ENCODE results near the gene ADAMTS13. TPM values are rescaled to one million over a fixed set of nuclear protein-coding genes. Genes with fewer than 3 reads are reported as not detected.

Gene ADAMTS13
- polyA plus RNA-seq, 2 donors = 1.2 to 4.3 TPM

DNA sequence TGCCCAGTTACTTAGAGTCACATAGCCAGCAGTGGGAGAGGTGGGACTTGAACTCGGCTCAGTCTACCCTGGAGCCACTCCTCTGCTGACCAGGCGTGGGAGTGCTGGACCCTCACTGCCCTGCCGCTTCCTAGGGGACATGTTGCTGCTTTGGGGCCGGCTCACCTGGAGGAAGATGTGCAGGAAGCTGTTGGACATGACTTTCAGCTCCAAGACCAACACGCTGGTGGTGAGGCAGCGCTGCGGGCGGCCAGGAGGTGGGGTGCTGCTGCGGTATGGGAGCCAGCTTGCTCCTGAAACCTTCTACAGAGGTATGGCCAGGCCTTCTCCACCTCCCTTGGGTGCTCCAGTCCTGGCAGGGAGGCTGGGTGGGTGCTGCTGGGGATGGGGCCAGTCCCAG lies 34.2 kb downstream of the ADAMTS13 start:
- H3K27me3 ChIP-seq (ENCODE audit: control insufficient read depth in 1 of 2, insufficient read depth in 2 of 2, low read length in 2 of 2) = no peaks in the 10 kb centered on the region
- 92 to 96% methylated on average over 9 of the region's 9 CpGs for WGBS, 2 donors
- no peak overlapping the region for H3K27ac ChIP-seq (ENCODE audit: low read depth in 2 of 2, low read length in 1 of 2)
- H3K4me3 ChIP-seq (ENCODE audit: low read depth in 1 of 2, low read length in 2 of 2) = no peak overlapping the region
- no peaks in the 10 kb centered on the region for H3K9me3 ChIP-seq (ENCODE audit: control insufficient read depth in 2 of 2, insufficient read depth in 1 of 2, low read depth in 1 of 2, low read length in 1 of 2)
- H3K36me3 ChIP-seq (ENCODE audit: control insufficient read depth in 2 of 2, insufficient read depth in 2 of 2, low read length in 1 of 2) = no peaks in the 10 kb centered on the region
- H3K4me1 ChIP-seq (ENCODE audit: control insufficient read depth in 2 of 2, insufficient read depth in 2 of 2, low read length in 1 of 2) = peaks cover 0 to 7% of the 10 kb centered on the region in 2 donors

DNA sequence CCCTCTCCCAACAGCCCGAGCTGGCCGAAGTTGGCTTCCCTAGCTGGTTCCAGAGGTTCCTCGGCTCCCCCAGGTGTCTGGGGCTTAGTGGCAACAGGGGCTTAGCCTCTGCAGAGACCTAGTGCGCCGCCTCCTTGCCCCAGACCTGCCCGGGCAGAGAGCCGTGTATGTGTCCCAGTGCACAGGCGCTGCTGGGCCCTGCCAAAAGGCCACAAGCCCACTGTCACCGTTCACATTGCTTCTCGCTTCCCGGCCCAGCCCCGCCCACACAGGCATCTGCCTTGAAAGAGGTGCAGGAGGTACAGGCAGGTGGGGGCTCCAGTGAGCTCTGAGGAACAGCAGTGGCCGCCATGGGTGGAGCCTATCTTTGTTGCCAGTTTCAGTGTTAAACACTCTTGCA lies 35.1 kb downstream of the ADAMTS13 start:
- Histone ChIP-seq H3K27ac (ENCODE audit: low read depth in 2 of 2, low read length in 1 of 2) (no peak overlapping the region), H3K36me3 (ENCODE audit: control insufficient read depth in 2 of 2, insufficient read depth in 2 of 2, low read length in 1 of 2) (no peaks in the 10 kb centered on the region), H3K4me1 (ENCODE audit: control insufficient read depth in 2 of 2, insufficient read depth in 2 of 2, low read length in 1 of 2) (peaks cover 0 to 7% of the 10 kb centered on the region in 2 donors), H3K4me3 (ENCODE audit: low read depth in 1 of 2, low read length in 2 of 2) (no peak overlapping the region), H3K27me3 (ENCODE audit: control insufficient read depth in 1 of 2, insufficient read depth in 2 of 2, low read length in 2 of 2) (no peaks in the 10 kb centered on the region), H3K9me3 (ENCODE audit: control insufficient read depth in 2 of 2, insufficient read depth in 1 of 2, low read depth in 1 of 2, low read length in 1 of 2) (no peaks in the 10 kb centered on the region)
- WGBS, 2 donors = 65 to 72% methylated on average over 13 of the region's 13 CpGs

DNA sequence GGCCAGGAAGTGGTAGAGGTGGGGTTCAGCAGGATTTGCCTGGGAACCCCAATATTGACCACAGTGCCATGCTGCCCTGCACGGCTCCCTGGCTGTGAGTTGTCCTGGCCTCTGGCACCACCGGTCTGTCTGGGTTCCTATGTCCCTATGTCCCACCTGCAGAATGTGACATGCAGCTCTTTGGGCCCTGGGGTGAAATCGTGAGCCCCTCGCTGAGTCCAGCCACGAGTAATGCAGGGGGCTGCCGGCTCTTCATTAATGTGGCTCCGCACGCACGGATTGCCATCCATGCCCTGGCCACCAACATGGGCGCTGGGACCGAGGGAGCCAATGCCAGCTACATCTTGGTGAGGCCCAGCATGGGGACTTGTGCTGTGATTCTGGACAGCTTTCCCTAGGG lies 35.6 kb downstream of the ADAMTS13 start:
- H3K27ac ChIP-seq (ENCODE audit: low read depth in 2 of 2, low read length in 1 of 2) = no peak overlapping the region
- H3K9me3 ChIP-seq (ENCODE audit: control insufficient read depth in 2 of 2, insufficient read depth in 1 of 2, low read depth in 1 of 2, low read length in 1 of 2) = no peaks in the 10 kb centered on the region
- H3K36me3 ChIP-seq (ENCODE audit: control insufficient read depth in 2 of 2, insufficient read depth in 2 of 2, low read length in 1 of 2) = no peaks in the 10 kb centered on the region
- WGBS, 2 donors = 94 to 96% methylated on average over 11 of the region's 11 CpGs
- no peak overlapping the region for H3K4me3 ChIP-seq (ENCODE audit: low read depth in 1 of 2, low read length in 2 of 2)
- H3K27me3 ChIP-seq (ENCODE audit: control insufficient read depth in 1 of 2, insufficient read depth in 2 of 2, low read length in 2 of 2) = no peaks in the 10 kb centered on the region
- H3K4me1 ChIP-seq (ENCODE audit: control insufficient read depth in 2 of 2, insufficient read depth in 2 of 2, low read length in 1 of 2) = peaks cover 0 to 7% of the 10 kb centered on the region in 2 donors

DNA sequence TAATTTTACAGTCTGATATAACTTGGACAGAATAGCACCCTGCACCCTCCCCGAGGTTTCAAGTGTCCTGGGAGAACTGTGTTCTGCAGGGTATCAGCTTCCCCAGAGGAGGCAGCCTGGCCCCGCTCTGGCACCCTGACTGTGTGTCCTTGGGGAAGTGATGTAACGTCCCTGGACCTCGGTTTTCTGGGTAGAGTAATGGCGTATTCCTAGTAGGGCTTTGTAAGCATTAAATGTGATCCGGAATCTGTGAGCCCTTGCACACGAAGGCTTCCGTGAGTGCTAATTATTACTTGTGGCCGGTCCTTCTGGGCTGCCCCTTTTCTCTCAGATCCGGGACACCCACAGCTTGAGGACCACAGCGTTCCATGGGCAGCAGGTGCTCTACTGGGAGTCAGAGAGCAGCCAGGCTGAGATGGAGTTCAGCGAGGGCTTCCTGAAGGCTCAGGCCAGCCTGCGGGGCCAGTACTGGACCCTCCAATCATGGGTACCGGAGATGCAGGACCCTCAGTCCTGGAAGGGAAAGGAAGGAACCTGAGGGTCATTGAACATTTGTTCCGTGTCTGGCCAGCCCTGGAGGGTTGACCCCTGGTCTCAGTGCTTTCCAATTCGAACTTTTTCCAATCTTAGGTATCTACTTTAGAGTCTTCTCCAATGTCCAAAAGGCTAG lies 36.6 kb downstream of the ADAMTS13 start:
- H3K27ac ChIP-seq (ENCODE audit: low read depth in 2 of 2, low read length in 1 of 2) = no peak overlapping the region
- peaks cover 0 to 4% of the 10 kb centered on the region in 2 donors for H3K36me3 ChIP-seq (ENCODE audit: control insufficient read depth in 2 of 2, insufficient read depth in 2 of 2, low read length in 1 of 2)
- no peak overlapping the region for H3K4me3 ChIP-seq (ENCODE audit: low read depth in 1 of 2, low read length in 2 of 2)
- H3K27me3 ChIP-seq (ENCODE audit: control insufficient read depth in 1 of 2, insufficient read depth in 2 of 2, low read length in 2 of 2) = no peaks in the 10 kb centered on the region
- no peaks in the 10 kb centered on the region for H3K9me3 ChIP-seq (ENCODE audit: control insufficient read depth in 2 of 2, insufficient read depth in 1 of 2, low read depth in 1 of 2, low read length in 1 of 2)
- 70 to 73% methylated on average over 16 of the region's 16 CpGs for WGBS, 2 donors
- peaks cover 0 to 7% of the 10 kb centered on the region in 2 donors for H3K4me1 ChIP-seq (ENCODE audit: control insufficient read depth in 2 of 2, insufficient read depth in 2 of 2, low read length in 1 of 2)

DNA sequence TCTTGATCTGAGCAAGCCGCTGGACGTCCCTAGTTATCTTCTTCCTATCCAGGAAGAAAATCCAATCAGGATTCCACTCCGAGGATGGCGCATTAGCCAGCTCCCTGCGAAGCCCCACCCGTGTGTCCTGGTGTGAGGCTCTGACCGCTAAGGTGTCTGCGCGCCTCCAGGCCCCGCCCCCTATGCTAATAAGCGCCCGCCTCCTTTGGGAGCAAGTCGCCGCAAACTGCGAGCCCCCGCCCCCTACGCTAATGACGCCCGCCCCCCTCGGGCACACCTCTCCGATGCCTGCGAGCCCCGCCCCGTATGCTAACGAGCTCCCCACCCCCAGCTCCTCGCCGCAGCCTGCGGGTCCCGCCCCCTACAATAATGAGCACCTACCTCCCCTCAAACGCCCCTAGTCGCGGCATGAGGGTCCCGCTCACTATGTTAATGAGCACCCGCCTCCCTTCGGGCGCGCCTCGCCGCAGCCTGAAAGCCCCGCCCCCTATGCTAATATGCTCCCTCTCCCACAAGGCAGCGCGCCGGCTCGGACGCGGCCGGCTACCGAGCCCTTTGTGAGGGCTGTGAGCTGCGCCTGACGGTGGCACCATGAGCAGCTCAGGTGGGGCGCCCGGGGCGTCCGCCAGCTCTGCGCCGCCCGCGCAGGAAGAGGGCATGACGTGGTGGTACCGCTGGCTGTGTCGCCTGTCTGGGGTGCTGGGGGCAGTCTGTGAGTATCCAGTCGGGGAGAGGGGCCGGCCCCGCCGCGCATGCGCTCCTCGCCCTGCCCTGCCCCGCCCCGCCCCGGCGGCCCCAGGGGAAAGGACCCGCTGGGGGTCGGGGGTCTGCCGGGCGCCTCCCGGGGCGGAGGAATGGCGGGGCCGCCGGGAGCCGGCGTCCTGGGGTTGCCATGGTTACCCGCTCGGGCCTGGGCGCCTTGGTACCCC lies 37.6 kb downstream of the ADAMTS13 start, which contains the start of gene CACFD1:
Gene CACFD1, plus strand, starts transcription at position 503 of the 929 bp plus-strand sequence. Its CDS starts 89 bp downstream, at position 592.
- peak within 1 kb of the TSS; percentile 66 to 79 for H3K4me3 ChIP-seq (ENCODE audit: low read depth in 1 of 2, low read length in 2 of 2)
- 1 to 2% methylated on average over 68 to 86 of the region's 86 CpGs for WGBS, 2 donors
- H3K4me1 ChIP-seq (ENCODE audit: control insufficient read depth in 2 of 2, insufficient read depth in 2 of 2, low read length in 1 of 2) = peaks cover 0 to 7% of the 10 kb centered on the region in 2 donors
- H3K27ac ChIP-seq (ENCODE audit: low read depth in 2 of 2, low read length in 1 of 2) = peak within 1 kb of the TSS; percentile 72 to 91
- H3K27me3 ChIP-seq (ENCODE audit: control insufficient read depth in 1 of 2, insufficient read depth in 2 of 2, low read length in 2 of 2) = no peaks in the 10 kb centered on the region
- peaks cover 0 to 6% of the 10 kb centered on the region in 2 donors for H3K36me3 ChIP-seq (ENCODE audit: control insufficient read depth in 2 of 2, insufficient read depth in 2 of 2, low read length in 1 of 2)
- no peaks in the 10 kb centered on the region for H3K9me3 ChIP-seq (ENCODE audit: control insufficient read depth in 2 of 2, insufficient read depth in 1 of 2, low read depth in 1 of 2, low read length in 1 of 2)

DNA sequence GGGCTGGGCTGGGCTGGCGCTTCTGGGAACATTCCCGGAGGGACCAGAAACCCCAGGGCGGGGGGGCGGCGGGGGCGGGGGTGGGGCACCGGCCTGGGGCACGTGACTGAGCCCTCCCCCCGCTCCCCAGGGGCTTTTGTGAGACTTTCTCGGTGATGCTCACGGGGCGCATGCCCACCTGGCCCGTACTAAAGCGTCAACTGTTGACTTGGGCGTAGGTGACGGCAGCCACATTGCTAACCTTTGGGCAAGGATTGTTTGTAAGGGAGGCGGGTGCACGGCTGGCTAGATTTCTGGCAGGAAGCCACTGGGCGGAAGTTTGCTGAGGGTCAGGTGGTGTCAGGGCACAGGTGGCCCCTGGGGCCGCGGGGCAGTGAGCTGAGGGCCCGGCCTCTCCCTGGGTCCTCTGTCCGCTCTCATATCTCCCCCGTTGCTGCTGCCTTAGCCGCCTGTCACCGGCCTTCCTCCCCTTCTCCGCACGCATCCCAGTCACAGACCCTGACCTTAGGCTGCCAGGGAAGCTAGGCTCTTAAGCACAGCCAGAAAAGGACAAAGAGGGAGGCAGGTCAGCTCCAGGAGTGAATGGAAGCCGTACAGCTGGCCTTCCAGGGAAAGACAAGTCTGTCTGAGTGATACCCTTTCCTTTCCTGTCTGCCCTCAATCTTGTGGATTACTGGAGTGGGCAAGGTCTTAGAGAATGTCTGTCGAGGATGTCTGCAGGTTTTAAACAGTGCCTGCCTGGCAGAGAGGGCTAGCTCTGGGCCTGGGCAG lies 38.4 kb downstream of the ADAMTS13 start:
- Histone ChIP-seq H3K9me3 (ENCODE audit: control insufficient read depth in 2 of 2, insufficient read depth in 1 of 2, low read depth in 1 of 2, low read length in 1 of 2) (no peaks in the 10 kb centered on the region), H3K4me1 (ENCODE audit: control insufficient read depth in 2 of 2, insufficient read depth in 2 of 2, low read length in 1 of 2) (peaks cover 0 to 7% of the 10 kb centered on the region in 2 donors), H3K27me3 (ENCODE audit: control insufficient read depth in 1 of 2, insufficient read depth in 2 of 2, low read length in 2 of 2) (no peaks in the 10 kb centered on the region), H3K4me3 (ENCODE audit: low read depth in 1 of 2, low read length in 2 of 2) (peak overlapping the region; percentile 66 to 79), H3K36me3 (ENCODE audit: control insufficient read depth in 2 of 2, insufficient read depth in 2 of 2, low read length in 1 of 2) (peaks cover 0 to 6% of the 10 kb centered on the region in 2 donors), H3K27ac (ENCODE audit: low read depth in 2 of 2, low read length in 1 of 2) (peak overlapping the region; percentile 72 to 91)
- WGBS, 2 donors = 14 to 19% methylated on average over 21 to 30 of the region's 30 CpGs

DNA sequence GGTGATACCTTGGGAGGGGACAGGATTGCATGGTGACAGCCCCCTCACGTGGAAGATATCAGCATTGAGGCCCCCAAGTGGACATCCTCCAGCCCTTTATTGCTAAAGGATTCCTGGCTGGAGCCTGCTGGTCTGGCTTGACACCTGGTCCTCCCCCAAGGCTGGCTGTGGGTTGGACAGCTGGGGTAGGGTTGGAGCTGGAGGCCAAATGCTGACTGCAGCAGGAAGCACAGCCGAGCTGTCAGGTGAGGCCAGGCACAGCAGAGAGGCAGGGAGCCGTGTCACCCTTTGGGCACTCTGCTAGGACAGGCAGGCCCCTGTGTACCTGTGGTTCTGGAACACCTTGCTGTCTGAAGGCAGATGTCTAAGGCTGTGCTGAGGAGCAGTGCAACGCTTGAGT lies 39.8 kb downstream of the ADAMTS13 start:
- WGBS, 2 donors = 71% methylated on average over 4 of the region's 4 CpGs
- H3K27me3 ChIP-seq (ENCODE audit: control insufficient read depth in 1 of 2, insufficient read depth in 2 of 2, low read length in 2 of 2) = no peaks in the 10 kb centered on the region
- H3K27ac ChIP-seq (ENCODE audit: low read depth in 2 of 2, low read length in 1 of 2) = no peak overlapping the region
- peaks cover 0 to 6% of the 10 kb centered on the region in 2 donors for H3K36me3 ChIP-seq (ENCODE audit: control insufficient read depth in 2 of 2, insufficient read depth in 2 of 2, low read length in 1 of 2)
- H3K4me1 ChIP-seq (ENCODE audit: control insufficient read depth in 2 of 2, insufficient read depth in 2 of 2, low read length in 1 of 2) = peaks cover 0 to 7% of the 10 kb centered on the region in 2 donors
- H3K9me3 ChIP-seq (ENCODE audit: control insufficient read depth in 2 of 2, insufficient read depth in 1 of 2, low read depth in 1 of 2, low read length in 1 of 2) = no peaks in the 10 kb centered on the region
- no peak overlapping the region for H3K4me3 ChIP-seq (ENCODE audit: low read depth in 1 of 2, low read length in 2 of 2)

DNA sequence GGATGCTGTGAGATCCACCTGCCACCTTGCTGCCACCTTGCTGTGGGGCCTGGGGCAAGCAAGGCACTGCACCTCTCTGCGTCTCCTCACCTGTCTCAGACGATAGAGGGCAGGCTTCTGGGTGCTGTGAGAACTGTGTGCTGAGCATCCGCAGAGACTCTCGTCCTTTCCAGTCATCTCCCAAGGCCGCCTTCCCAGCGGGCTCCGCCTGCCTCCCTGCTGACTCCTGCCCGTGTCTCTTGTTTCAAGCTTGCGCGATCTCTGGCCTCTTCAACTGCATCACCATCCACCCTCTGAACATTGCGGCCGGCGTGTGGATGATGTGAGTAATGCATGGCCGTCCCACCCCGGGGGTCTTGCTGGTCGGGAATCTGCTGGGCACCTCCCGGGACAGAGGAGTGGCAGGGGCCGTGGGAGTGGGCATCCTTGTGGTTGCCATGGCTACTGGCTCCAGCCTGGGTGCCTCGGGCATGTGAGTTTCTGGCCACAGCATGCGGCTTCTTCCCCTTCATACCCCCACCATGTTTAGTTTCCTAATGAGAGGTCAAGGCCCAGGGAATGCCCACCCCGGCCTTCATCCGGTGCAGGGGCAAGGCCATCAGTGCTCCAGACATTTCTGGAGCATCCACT lies 41.2 kb downstream of the ADAMTS13 start:
- peaks cover 0 to 9% of the 10 kb centered on the region in 2 donors for H3K36me3 ChIP-seq (ENCODE audit: control insufficient read depth in 2 of 2, insufficient read depth in 2 of 2, low read length in 1 of 2)
- WGBS, 2 donors = 89 to 91% methylated on average over 22 of the region's 22 CpGs
- peaks cover 0 to 7% of the 10 kb centered on the region in 2 donors for H3K4me1 ChIP-seq (ENCODE audit: control insufficient read depth in 2 of 2, insufficient read depth in 2 of 2, low read length in 1 of 2)
- H3K9me3 ChIP-seq (ENCODE audit: control insufficient read depth in 2 of 2, insufficient read depth in 1 of 2, low read depth in 1 of 2, low read length in 1 of 2) = no peaks in the 10 kb centered on the region
- H3K27ac ChIP-seq (ENCODE audit: low read depth in 2 of 2, low read length in 1 of 2) = no peak overlapping the region
- H3K27me3 ChIP-seq (ENCODE audit: control insufficient read depth in 1 of 2, insufficient read depth in 2 of 2, low read length in 2 of 2) = no peaks in the 10 kb centered on the region
- H3K4me3 ChIP-seq (ENCODE audit: low read depth in 1 of 2, low read length in 2 of 2) = no peak overlapping the region

All from esophagus (tissue), 2 donors.